Measurements from ENCODE around the gene MTHFD1L.

The MTHFD1L gene

GRCh38 chr6:150994026-150994425 is 128.5 kb downstream of the MTHFD1L start:
- DNase-seq = no peak

GRCh38 chr6:150996968-150997367 is 131.5 kb downstream of the MTHFD1L start:
- no peak for DNase-seq

- DNase-seq = no peak
Measured at GRCh38 chr6:150999107-150999506, 133.6 kb downstream of the MTHFD1L start.

- no peak for DNase-seq
Measured at GRCh38 chr6:150999576-150999975, 134.1 kb downstream of the MTHFD1L start.

- DNase-seq = no peak
Measured at GRCh38 chr6:151001387-151002056, 136.0 kb downstream of the MTHFD1L start.

GRCh38 chr6:151002057-151002450 is 136.6 kb downstream of the MTHFD1L start:
- no peak for DNase-seq

- no peak for DNase-seq
Measured at GRCh38 chr6:151002491-151002935, 137.0 kb downstream of the MTHFD1L start.

- DNase-seq = no peak
Measured at GRCh38 chr6:151004383-151005024, 139.0 kb downstream of the MTHFD1L start.

- no peak for DNase-seq
Measured at GRCh38 chr6:151005164-151005563, 139.7 kb downstream of the MTHFD1L start.

GRCh38 chr6:151005896-151006632 is 140.6 kb downstream of the MTHFD1L start:
- no peak for DNase-seq

GRCh38 chr6:151007076-151007475 is 141.6 kb downstream of the MTHFD1L start:
- no peak for DNase-seq

- no peak for DNase-seq
Measured at GRCh38 chr6:151007922-151008321, 142.4 kb downstream of the MTHFD1L start.

GRCh38 chr6:151008425-151008824 is 142.9 kb downstream of the MTHFD1L start:
- DNase-seq = no peak

GRCh38 chr6:151009576-151009975 is 144.1 kb downstream of the MTHFD1L start:
- no peak for DNase-seq

GRCh38 chr6:151010071-151010470 is 144.6 kb downstream of the MTHFD1L start:
- no peak for DNase-seq

GRCh38 chr6:151012321-151013294 is 147.1 kb downstream of the MTHFD1L start:
- no peak for DNase-seq

- peak; percentile 49 for DNase-seq
Measured at GRCh38 chr6:151014404-151015100, 149.1 kb downstream of the MTHFD1L start.

GRCh38 chr6:151015101-151015700 is 149.7 kb downstream of the MTHFD1L start:
- DNase-seq = no peak

GRCh38 chr6:151016107-151016506 is 150.6 kb downstream of the MTHFD1L start:
- DNase-seq = no peak

- no peak for DNase-seq
Measured at GRCh38 chr6:151018046-151018445, 152.5 kb downstream of the MTHFD1L start.

- DNase-seq = no peak
Measured at GRCh38 chr6:151018911-151019782, 153.6 kb downstream of the MTHFD1L start.

All from activated CD4-positive, alpha-beta T cell treated with anti-CD3 and anti-CD28 coated beads, Interleukin-2, amount 50 U/mL, for 1 hour (primary cell).